ENCODE measurements around the gene ENTPD5.
A peak's percentile ranks its signal among the peaks of the same experiment; 100 is the strongest.

The ENTPD5 gene

GRCh38 chr14:74034572-74034971, 15.5 kb upstream of the ENTPD5 start:
- POLR2A ChIA-PET, result no interaction called here
- CTCF ChIA-PET, result no interaction called here

DNA sequence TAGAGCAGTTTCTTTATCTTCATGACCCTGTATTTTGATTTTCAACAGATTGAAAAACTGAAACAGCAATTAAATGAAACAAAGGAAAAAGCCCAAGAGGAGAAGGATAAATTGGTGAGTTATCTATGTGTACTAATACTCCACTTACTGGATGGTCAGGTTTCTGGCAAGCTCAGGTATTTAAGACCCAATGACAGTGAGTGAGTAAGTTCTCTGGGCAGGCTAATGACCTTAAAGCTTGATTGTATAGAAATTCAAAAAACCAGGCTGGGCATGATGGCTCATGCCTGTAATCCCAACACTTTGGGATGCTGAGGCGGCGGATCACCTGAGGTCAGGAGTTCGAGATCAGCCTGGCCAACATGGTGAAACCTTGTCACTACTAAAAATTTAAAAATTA, 10.0 kb upstream of the ENTPD5 start:
- CTCF ChIA-PET, result no interaction called here

More at GRCh38 chr14:74034572-74034971, 15.5 kb upstream of the ENTPD5 start:
- DNase-seq (ENCODE audit: extremely low spot score), result no peak
- TF ChIP-seq FOXK2 (IDR thresholded peaks at IDR 0.05), result no peak
- no peak for TF ChIP-seq ZNF384 (IDR thresholded peaks at IDR 0.05)
- no peak for TF ChIP-seq SUZ12 (IDR thresholded peaks at IDR 0.05)

GRCh38 chr14:74022346-74022745, 3.3 kb upstream of the ENTPD5 start:
- TF ChIP-seq ARNT (IDR thresholded peaks at IDR 0.05) (no peak), FOXM1 (IDR thresholded peaks at IDR 0.05; ENCODE audit: borderline replicate concordance) (no peak), HDGF (IDR thresholded peaks at IDR 0.05; ENCODE audit: borderline replicate concordance) (no peak), SP1 (IDR thresholded peaks at IDR 0.05) (no peak), FOXA1 (IDR thresholded peaks at IDR 0.05) (no peak), L3MBTL2 (conservative IDR thresholded peaks at IDR 0.05) (no peak), ELF4 (IDR thresholded peaks at IDR 0.05) (no peak), LEF1 (IDR thresholded peaks at IDR 0.05; ENCODE audit: borderline replicate concordance) (no peak), FOXK2 (IDR thresholded peaks at IDR 0.05) (no peak), BHLHE40 (IDR thresholded peaks at IDR 0.05; ENCODE audit: borderline replicate concordance) (no peak), CTBP1 (IDR thresholded peaks at IDR 0.05; ENCODE audit: borderline replicate concordance) (no peak), TARDBP (IDR thresholded peaks at IDR 0.05) (no peak)
- CTCF ChIA-PET, result interaction anchor here (0.6 kb wide), 1 partner anchor 103 kb away, joined by 5 read pairs; no protein-coding TSS in a partner anchor
- DNase-seq (ENCODE audit: extremely low spot score), result no peak
- POLR2A ChIA-PET, result interaction anchor here (0.7 kb wide), 1 partner anchor 83 kb away, joined by 3 read pairs; no protein-coding TSS in a partner anchor

More for the DNA sequence above, 10.0 kb upstream of the ENTPD5 start:
- POLR2A ChIA-PET, result no interaction called here
- DNase-seq (ENCODE audit: extremely low spot score), result no peak
- TF ChIP-seq NFRKB (IDR thresholded peaks at IDR 0.05) (no peak), FOXM1 (IDR thresholded peaks at IDR 0.05; ENCODE audit: borderline replicate concordance) (no peak), ELF4 (IDR thresholded peaks at IDR 0.05) (no peak), SP1 (IDR thresholded peaks at IDR 0.05) (no peak), HDGF (IDR thresholded peaks at IDR 0.05; ENCODE audit: borderline replicate concordance) (no peak), TARDBP (IDR thresholded peaks at IDR 0.05) (no peak), PKNOX1 (IDR thresholded peaks at IDR 0.05) (no peak)

DNA sequence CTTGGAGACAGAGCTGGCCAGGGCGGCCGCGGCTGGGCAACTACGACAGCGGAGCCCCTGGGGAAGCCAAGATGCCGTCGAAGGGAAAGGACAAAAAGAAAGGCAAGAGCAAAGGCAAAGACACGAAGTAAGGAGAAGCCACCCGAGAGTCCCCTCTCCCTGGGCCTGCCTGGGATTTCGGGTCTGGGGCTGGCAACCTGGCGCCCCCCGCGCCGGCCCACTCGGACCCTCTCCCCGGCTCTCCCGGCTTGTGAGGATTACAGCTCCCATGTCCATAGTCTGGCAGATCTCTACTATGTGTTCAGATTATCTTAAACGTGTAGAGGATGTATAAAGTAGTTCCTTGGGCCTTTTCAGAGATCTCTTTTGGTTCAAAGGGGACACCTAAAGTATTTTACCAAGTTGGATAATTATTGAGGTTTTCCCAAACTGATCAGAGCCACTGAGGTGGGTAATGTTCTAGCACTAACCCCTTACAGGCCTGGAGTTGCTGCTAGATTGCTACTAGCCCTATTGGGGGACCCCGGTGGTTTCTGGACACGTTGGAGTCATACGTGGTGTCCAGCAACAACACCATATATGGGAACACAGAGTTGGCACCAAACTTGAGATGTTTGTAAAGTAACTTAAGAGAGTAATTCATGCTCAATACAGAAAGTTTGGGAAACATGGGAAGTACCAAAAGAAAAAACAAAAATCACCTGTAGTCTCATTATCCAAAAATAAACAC, 485 bp upstream of the ENTPD5 start:
- CTCF ChIA-PET, result no interaction called here

DNA sequence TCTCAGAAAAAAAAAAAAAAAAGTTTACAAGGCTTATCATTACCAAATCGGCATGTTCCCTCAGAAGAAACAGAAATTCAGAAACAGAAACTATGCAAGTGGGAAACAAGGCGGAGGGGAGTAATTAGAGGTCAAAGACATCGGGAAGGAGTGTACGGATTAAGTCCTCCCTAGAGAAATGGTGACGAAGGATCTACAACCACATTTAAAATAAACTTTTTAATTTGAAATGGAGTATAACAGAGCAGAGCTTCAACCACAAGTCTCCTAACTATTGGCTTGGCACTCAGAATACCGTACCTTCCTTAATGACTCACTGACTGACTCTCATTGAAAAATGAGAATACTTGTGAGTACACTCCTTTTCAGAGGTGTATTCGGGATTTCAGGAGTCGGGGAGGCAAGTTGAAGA, 908 bp downstream of the ENTPD5 start:
- peak; percentile 7 for DNase-seq (ENCODE audit: extremely low spot score)
- no peak for TF ChIP-seq HDGF (IDR thresholded peaks at IDR 0.05; ENCODE audit: borderline replicate concordance)
- 0 out of 2 replicates have a peak, but pooled peaks have one; percentile 26 for TF ChIP-seq ZNF384 (IDR thresholded peaks at IDR 0.05)
- POLR2A ChIA-PET, result interaction anchor here (0.6 to 1.3 kb wide), 4 partner anchors 44 to 374 kb away, joined by 3 to 5 read pairs (median 3); partner anchors contain the start of genes COQ6 and FAM161B
- CTCF ChIA-PET, result interaction anchor here (0.5 kb wide), 1 partner anchor 318 kb away, joined by 3 read pairs; no protein-coding TSS in a partner anchor

More for the DNA sequence above, 485 bp upstream of the ENTPD5 start:
- DNase-seq (ENCODE audit: extremely low spot score), result peak; percentile 12
- no peak for TF ChIP-seq SP1 (IDR thresholded peaks at IDR 0.05)
- no peak for TF ChIP-seq L3MBTL2 (conservative IDR thresholded peaks at IDR 0.05)
- POLR2A ChIA-PET, result interaction anchor here (0.7 to 1.3 kb wide), 6 partner anchors 12 to 374 kb away, joined by 3 to 4 read pairs (median 4); partner anchors contain the start of genes COQ6 and FAM161B

DNA sequence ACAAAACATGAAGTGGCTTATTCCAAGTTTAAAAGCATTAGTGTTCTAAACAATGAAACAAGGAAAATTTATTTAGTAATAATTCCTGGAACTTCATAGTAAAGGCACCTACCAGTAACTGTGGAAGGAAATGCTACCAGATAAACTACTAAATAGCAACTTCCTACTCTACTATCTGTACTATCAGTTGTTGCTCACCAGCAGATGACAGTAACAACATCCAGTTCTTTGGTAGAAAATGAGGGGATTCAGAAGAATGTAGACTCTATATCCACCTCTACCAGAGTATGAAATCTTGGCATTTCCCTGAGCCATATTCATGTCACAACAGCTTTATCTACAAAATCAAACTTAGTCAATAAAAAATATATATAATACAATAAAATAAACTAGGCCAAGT, 3.1 kb downstream of the ENTPD5 start:
- CTCF ChIA-PET, result no interaction called here
- no peak for DNase-seq (ENCODE audit: extremely low spot score)
- TF ChIP-seq SUZ12 (IDR thresholded peaks at IDR 0.05) (no peak), PKNOX1 (IDR thresholded peaks at IDR 0.05) (no peak), LEF1 (IDR thresholded peaks at IDR 0.05; ENCODE audit: borderline replicate concordance) (no peak), FOXM1 (IDR thresholded peaks at IDR 0.05; ENCODE audit: borderline replicate concordance) (no peak), ARNT (IDR thresholded peaks at IDR 0.05) (no peak), FOXA1 (IDR thresholded peaks at IDR 0.05) (no peak), ZNF384 (IDR thresholded peaks at IDR 0.05) (no peak), FOXK2 (IDR thresholded peaks at IDR 0.05) (no peak), ELF4 (IDR thresholded peaks at IDR 0.05) (no peak)
- POLR2A ChIA-PET, result no interaction called here

GRCh38 chr14:74015176-74015575, 3.9 kb downstream of the ENTPD5 start:
- no peak for DNase-seq (ENCODE audit: extremely low spot score)
- ChIA-PET POLR2A (no interaction called here), CTCF (no interaction called here)
- no peak for TF ChIP-seq ZNF384 (IDR thresholded peaks at IDR 0.05)
- TF ChIP-seq FOXA1 (IDR thresholded peaks at IDR 0.05), result no peak

DNA sequence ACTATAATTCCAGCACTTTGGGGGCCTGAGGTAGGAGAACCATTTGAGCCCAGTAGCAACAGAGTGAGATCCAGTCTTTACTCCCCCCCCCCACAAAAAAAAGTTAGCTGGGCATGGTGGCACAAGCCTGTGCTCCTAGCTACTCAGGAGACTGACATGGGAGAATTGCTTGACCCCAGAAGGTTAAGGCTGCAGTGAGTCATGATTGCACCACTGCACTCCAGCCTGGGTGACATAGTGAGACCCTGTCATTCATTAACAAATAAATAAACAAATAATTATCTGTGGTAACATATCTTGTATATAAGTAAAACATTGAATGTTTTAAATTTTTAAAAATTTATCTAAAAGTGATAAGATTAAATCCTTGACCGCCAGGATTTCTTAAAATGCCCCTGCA, 4.8 kb downstream of the ENTPD5 start:
- TF ChIP-seq TARDBP (IDR thresholded peaks at IDR 0.05) (no peak), NFRKB (IDR thresholded peaks at IDR 0.05) (no peak), SP1 (IDR thresholded peaks at IDR 0.05) (no peak), L3MBTL2 (conservative IDR thresholded peaks at IDR 0.05) (no peak), FOXM1 (IDR thresholded peaks at IDR 0.05; ENCODE audit: borderline replicate concordance) (no peak), ELF4 (IDR thresholded peaks at IDR 0.05) (no peak), SUZ12 (IDR thresholded peaks at IDR 0.05) (no peak), CTBP1 (IDR thresholded peaks at IDR 0.05; ENCODE audit: borderline replicate concordance) (no peak), LEF1 (IDR thresholded peaks at IDR 0.05; ENCODE audit: borderline replicate concordance) (no peak), ARNT (IDR thresholded peaks at IDR 0.05) (no peak), FOXA1 (IDR thresholded peaks at IDR 0.05) (no peak)
- ChIA-PET CTCF (no interaction called here), POLR2A (interaction anchor here (0.6 kb wide), 1 partner anchor 301 kb away, joined by 3 read pairs; no protein-coding TSS in a partner anchor)
- no peak for DNase-seq (ENCODE audit: extremely low spot score)

Data from HEK293T (cell line).